DMS114 treated with DMSO at 0.1 percent for 48 hours (cell line): Measurements from ENCODE around the gene ME3.

ENCODE experiments used
- DNase-seq: peaks from one replicate; lab custom pipeline; 2025; ENCODE audit not compliant: unreplicated experiment; lab: John Stamatoyannopoulos, UW

The ME3 gene

GRCh38 chr11:86396396-86396795 is 276.0 kb downstream of the ME3 start:
- no peak for DNase-seq

GRCh38 chr11:86395061-86395551 is 277.3 kb downstream of the ME3 start:
- DNase-seq, result no peak
